ENCODE measurements around the gene NOL4L.

NOL4L gene

DNA sequence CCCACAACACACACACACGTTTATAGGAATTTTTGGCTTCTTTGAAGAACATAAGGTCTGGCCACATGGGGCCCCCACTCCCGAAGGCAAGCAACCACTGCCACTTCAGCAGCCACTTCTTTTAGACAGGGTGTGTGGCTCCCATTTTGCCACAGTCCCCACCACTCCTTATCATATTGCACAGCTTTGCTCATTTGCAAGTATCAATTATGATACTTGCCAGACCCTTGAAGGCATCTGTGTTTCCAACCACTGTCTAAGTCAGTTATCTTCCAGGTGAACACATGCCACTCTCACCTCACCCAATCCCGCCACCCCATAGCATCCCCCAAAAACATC, 73.1 kb downstream of the NOL4L start:
- no peak for TF ChIP-seq FOXP2 (optimal IDR thresholded peaks at IDR 0.05; ENCODE audit: control extremely low read depth, extremely low read length, insufficient read depth)
- no peak for TF ChIP-seq POLR2AphosphoS5 (IDR thresholded peaks at IDR 0.05; ENCODE audit: borderline replicate concordance, low read depth, low read length)
- no peak for TF ChIP-seq EZH2 (IDR thresholded peaks at IDR 0.05)
- Histone ChIP-seq H3K9me3 (ENCODE audit: low read depth, low read length) (no peaks in the 10 kb centered on the region), H3K36me3 (ENCODE audit: insufficient read depth, low read length) (no peaks in the 10 kb centered on the region), H3K27ac (no peak overlapping the region), H3K4me3 (no peak overlapping the region), H3K9ac (ENCODE audit: insufficient read length) (no peak overlapping the region)
- no peak for DNase-seq (ENCODE audit: low read depth, low spot score)

DNA sequence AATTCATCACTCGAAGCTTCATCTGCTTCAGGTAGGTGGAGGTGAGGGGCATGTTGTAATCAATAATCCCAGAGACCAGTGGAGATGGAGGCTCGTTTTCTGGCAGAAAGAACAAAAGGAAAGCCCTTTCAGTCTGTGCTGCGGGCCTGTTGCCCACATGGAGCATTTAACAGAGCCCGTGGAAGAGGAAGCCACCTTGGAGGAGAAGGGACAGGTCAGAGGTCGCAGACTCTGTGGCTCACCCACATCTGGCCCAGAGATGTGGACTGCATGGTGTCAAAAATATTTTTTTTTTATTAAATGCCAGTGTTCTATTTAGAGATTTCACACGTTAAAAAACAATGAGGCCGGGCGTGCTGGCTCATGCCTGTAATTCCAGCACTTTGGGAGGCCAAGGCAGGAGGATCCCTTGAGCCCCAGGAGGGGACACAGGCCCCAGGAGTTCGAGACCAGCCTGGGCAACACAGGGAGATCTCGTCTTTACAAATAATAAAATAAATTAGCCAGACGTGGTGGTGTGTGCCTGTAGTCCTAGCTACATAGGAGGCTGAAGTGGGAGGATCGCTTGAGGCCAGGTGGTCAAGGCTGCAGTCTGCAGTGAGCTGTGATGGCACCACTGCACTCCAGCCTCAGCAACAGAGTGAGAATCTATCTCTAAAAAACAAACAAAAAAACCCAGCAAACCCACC, 73.6 kb downstream of the NOL4L start:
- Histone ChIP-seq H3K9me3 (ENCODE audit: low read depth, low read length) (no peaks in the 10 kb centered on the region), H3K4me3 (no peak overlapping the region), H3K9ac (ENCODE audit: insufficient read length) (no peak overlapping the region), H3K36me3 (ENCODE audit: insufficient read depth, low read length) (no peaks in the 10 kb centered on the region), H3K27ac (no peak overlapping the region)
- DNase-seq (ENCODE audit: low read depth, low spot score), result no peak
- TF ChIP-seq FOXP2 (optimal IDR thresholded peaks at IDR 0.05; ENCODE audit: control extremely low read depth, extremely low read length, insufficient read depth) (no peak), POLR2AphosphoS5 (IDR thresholded peaks at IDR 0.05; ENCODE audit: borderline replicate concordance, low read depth, low read length) (no peak), EZH2 (IDR thresholded peaks at IDR 0.05) (no peak)

GRCh38 chr20:32510601-32511357, 74.4 kb downstream of the NOL4L start:
- DNase-seq (ENCODE audit: low read depth, low spot score), result no peak
- no peaks in the 10 kb centered on the region for H3K36me3 ChIP-seq (ENCODE audit: insufficient read depth, low read length)

DNA sequence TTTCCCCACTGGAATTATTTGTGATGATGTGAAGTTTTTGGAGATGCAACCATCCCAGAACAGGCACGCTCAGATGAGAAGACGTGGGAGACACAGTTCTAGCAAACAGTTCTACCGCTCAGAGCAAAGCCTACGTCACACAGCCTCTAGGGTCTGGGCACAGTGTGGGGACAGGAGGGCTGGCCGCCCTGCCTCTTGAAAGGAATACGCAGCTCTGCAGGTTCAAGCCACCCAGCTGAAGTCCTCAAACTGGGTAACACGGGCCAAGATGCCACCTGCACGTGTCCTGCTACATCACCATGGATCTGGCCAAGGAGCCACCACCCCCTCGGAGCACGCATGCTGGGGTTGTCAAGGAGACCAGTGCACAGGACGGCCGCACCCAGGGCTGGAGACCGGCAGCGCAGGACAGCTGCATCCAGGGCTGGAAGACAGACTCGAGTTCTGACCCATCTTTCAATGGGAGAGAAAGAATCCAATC, 75.0 kb downstream of the NOL4L start:
- H3K4me3 ChIP-seq, result no peak overlapping the region
- H3K9me3 ChIP-seq (ENCODE audit: low read depth, low read length), result no peaks in the 10 kb centered on the region
- TF ChIP-seq POLR2AphosphoS5 (IDR thresholded peaks at IDR 0.05; ENCODE audit: borderline replicate concordance, low read depth, low read length), result no peak
- TF ChIP-seq FOXP2 (optimal IDR thresholded peaks at IDR 0.05; ENCODE audit: control extremely low read depth, extremely low read length, insufficient read depth), result no peak
- TF ChIP-seq EZH2 (IDR thresholded peaks at IDR 0.05), result no peak
- no peak for DNase-seq (ENCODE audit: low read depth, low spot score)
- H3K9ac ChIP-seq (ENCODE audit: insufficient read length), result no peak overlapping the region
- H3K27ac ChIP-seq, result no peak overlapping the region
- no peaks in the 10 kb centered on the region for H3K36me3 ChIP-seq (ENCODE audit: insufficient read depth, low read length)

More at GRCh38 chr20:32510601-32511357, 74.4 kb downstream of the NOL4L start:
- H3K27ac ChIP-seq, result no peak overlapping the region
- no peak overlapping the region for H3K4me3 ChIP-seq
- no peak overlapping the region for H3K9ac ChIP-seq (ENCODE audit: insufficient read length)
- H3K9me3 ChIP-seq (ENCODE audit: low read depth, low read length), result no peaks in the 10 kb centered on the region
- TF ChIP-seq POLR2AphosphoS5 (IDR thresholded peaks at IDR 0.05; ENCODE audit: borderline replicate concordance, low read depth, low read length) (no peak), FOXP2 (optimal IDR thresholded peaks at IDR 0.05; ENCODE audit: control extremely low read depth, extremely low read length, insufficient read depth) (no peak), EZH2 (IDR thresholded peaks at IDR 0.05) (no peak)

- Histone ChIP-seq H3K9me3 (ENCODE audit: low read depth, low read length) (no peaks in the 10 kb centered on the region), H3K4me3 (no peak overlapping the region), H3K9ac (ENCODE audit: insufficient read length) (no peak overlapping the region), H3K36me3 (ENCODE audit: insufficient read depth, low read length) (no peaks in the 10 kb centered on the region), H3K27ac (no peak overlapping the region)
- no peak for DNase-seq (ENCODE audit: low read depth, low spot score)
- TF ChIP-seq EZH2 (IDR thresholded peaks at IDR 0.05), result no peak
- TF ChIP-seq POLR2AphosphoS5 (IDR thresholded peaks at IDR 0.05; ENCODE audit: borderline replicate concordance, low read depth, low read length), result no peak
- TF ChIP-seq FOXP2 (optimal IDR thresholded peaks at IDR 0.05; ENCODE audit: control extremely low read depth, extremely low read length, insufficient read depth), result no peak
These were observed 75.5 kb downstream of the NOL4L start for GRCh38 chr20:32509639-32510066.

GRCh38 chr20:32508775-32509119, 76.4 kb downstream of the NOL4L start:
- no peaks in the 10 kb centered on the region for H3K9me3 ChIP-seq (ENCODE audit: low read depth, low read length)
- H3K4me3 ChIP-seq, result no peak overlapping the region
- TF ChIP-seq EZH2 (IDR thresholded peaks at IDR 0.05) (no peak), FOXP2 (optimal IDR thresholded peaks at IDR 0.05; ENCODE audit: control extremely low read depth, extremely low read length, insufficient read depth) (no peak), POLR2AphosphoS5 (IDR thresholded peaks at IDR 0.05; ENCODE audit: borderline replicate concordance, low read depth, low read length) (no peak)
- H3K27ac ChIP-seq, result no peak overlapping the region
- DNase-seq (ENCODE audit: low read depth, low spot score), result no peak
- no peaks in the 10 kb centered on the region for H3K36me3 ChIP-seq (ENCODE audit: insufficient read depth, low read length)
- no peak overlapping the region for H3K9ac ChIP-seq (ENCODE audit: insufficient read length)

GRCh38 chr20:32507998-32508774, 76.9 kb downstream of the NOL4L start:
- no peak for TF ChIP-seq EZH2 (IDR thresholded peaks at IDR 0.05)
- no peak for DNase-seq (ENCODE audit: low read depth, low spot score)
- no peaks in the 10 kb centered on the region for H3K36me3 ChIP-seq (ENCODE audit: insufficient read depth, low read length)
- H3K4me3 ChIP-seq, result no peak overlapping the region
- H3K27ac ChIP-seq, result no peak overlapping the region
- no peaks in the 10 kb centered on the region for H3K9me3 ChIP-seq (ENCODE audit: low read depth, low read length)
- H3K9ac ChIP-seq (ENCODE audit: insufficient read length), result no peak overlapping the region

GRCh38 chr20:32506721-32507120, 78.4 kb downstream of the NOL4L start:
- H3K9ac ChIP-seq (ENCODE audit: insufficient read length), result no peak overlapping the region
- H3K4me3 ChIP-seq, result no peak overlapping the region
- no peak for DNase-seq (ENCODE audit: low read depth, low spot score)
- TF ChIP-seq POLR2AphosphoS5 (IDR thresholded peaks at IDR 0.05; ENCODE audit: borderline replicate concordance, low read depth, low read length) (no peak), FOXP2 (optimal IDR thresholded peaks at IDR 0.05; ENCODE audit: control extremely low read depth, extremely low read length, insufficient read depth) (no peak), EZH2 (IDR thresholded peaks at IDR 0.05) (no peak)
- no peak overlapping the region for H3K27ac ChIP-seq
- H3K36me3 ChIP-seq (ENCODE audit: insufficient read depth, low read length), result no peaks in the 10 kb centered on the region
- no peaks in the 10 kb centered on the region for H3K9me3 ChIP-seq (ENCODE audit: low read depth, low read length)
